GM12873 (cell line): ENCODE data around the gene ATP2A3.

Experiments
- TF ChIP-seq, protein P1 (sequence below): IDR thresholded peaks from 2 replicates; pipeline ENCODE4 v1.5.1; 2012; ENCODE audit warnings: low read depth, mild to moderate bottlenecking, moderate library complexity, low read length, control low read depth; ENCODE audit not compliant: insufficient read depth; ENCODE audit errors: missing control alignments

Gene ATP2A3

DNA sequence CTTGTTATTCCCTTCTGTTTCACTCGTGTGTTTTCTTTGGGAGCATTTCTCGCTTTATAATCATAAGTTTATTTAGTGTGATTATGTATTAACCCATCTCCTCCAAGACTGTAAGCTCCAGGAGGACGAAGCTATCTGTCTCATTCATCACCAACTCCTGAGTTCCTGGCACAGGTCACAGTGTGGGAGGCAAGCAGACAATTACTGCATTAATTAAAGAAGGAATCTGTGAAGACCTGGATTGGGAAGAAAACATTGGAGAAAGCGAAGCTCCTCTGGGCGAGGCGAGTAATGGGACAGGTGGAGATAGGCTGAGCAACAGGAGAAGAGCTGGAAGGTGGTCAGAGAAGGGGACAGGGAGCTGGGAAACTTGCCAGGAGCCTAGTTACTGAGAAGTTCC is 63.6 kb downstream of the ATP2A3 start:
- TF ChIP-seq, protein P1, sequence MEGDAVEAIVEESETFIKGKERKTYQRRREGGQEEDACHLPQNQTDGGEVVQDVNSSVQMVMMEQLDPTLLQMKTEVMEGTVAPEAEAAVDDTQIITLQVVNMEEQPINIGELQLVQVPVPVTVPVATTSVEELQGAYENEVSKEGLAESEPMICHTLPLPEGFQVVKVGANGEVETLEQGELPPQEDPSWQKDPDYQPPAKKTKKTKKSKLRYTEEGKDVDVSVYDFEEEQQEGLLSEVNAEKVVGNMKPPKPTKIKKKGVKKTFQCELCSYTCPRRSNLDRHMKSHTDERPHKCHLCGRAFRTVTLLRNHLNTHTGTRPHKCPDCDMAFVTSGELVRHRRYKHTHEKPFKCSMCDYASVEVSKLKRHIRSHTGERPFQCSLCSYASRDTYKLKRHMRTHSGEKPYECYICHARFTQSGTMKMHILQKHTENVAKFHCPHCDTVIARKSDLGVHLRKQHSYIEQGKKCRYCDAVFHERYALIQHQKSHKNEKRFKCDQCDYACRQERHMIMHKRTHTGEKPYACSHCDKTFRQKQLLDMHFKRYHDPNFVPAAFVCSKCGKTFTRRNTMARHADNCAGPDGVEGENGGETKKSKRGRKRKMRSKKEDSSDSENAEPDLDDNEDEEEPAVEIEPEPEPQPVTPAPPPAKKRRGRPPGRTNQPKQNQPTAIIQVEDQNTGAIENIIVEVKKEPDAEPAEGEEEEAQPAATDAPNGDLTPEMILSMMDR = no peak

DNA sequence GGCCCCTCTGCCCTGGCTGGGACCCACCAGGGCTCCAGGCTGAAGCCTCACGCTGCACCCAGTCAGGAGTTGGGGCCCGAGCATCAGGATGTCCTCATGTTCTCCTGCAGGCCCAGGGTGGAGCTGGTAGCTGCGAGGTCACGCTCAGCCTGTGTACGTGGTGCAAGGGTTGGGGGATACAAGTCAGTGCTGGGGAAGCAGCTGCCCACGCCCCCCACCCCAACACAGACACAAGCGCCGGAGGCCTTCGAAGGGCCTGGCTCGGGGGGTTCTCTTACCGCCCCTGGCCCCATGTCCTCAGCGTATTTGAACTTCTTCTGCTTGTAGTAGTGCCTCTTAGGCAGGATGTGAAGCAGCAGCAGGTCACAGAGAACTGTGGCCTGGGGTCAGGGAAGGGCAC is 66.5 kb downstream of the ATP2A3 start:
- TF ChIP-seq, protein P1 = no peak

DNA sequence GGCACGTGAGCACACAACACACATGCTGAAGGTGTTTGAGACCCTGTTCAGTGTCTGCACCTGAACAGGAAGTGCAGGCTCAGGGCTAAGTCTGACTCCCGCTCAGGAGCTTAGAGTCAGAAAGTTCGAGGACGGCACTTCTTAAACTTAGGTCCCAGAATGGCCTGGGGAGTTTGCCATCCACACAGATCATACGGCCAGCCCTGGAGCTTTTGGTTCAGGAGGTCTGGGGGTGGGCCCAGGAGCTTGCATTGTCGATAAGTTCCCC is 67.3 kb downstream of the ATP2A3 start:
- TF ChIP-seq, protein P1 = no peak

DNA sequence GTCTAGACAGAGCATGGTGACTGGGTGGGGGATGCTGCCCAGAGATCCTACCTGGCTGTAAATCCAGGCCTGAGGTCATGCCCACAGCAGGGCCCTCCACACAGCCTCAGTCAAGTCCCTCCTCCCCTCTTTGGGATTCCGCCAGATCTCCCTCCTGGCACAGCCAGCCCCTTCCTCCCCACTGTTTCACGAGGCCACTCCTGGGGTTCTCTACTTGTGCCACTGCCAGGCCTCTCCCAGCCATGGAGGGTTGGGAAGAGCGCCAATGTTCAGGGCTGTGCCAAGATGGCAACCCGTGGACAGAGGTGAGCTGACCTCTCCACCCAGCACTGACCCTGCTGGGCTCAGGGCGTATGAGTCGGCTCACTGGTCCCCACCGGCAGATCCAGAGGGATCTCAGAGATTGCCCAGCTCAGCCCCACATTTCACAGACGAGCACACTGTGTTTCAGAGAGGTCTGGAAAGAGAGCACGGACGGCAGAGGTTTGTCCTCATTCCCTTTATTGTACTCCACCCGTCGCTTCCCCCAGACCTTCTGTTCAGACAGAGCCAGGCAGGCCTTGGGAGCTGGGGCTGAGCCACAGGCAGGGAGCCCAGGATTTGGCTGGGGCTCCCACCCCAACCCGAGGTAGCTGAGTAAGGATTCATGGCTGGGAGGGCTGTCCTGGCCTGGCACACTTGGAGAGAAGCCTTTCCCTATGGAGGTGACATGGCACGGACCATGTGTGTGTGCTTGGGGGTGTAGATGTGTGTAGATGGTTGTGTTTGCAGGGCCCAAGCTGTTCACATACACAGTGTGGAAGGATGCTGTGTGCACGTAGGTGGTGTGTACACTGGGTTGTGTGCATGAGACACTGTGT is 67.9 kb downstream of the ATP2A3 start:
- TF ChIP-seq, protein P1 = no peak

DNA sequence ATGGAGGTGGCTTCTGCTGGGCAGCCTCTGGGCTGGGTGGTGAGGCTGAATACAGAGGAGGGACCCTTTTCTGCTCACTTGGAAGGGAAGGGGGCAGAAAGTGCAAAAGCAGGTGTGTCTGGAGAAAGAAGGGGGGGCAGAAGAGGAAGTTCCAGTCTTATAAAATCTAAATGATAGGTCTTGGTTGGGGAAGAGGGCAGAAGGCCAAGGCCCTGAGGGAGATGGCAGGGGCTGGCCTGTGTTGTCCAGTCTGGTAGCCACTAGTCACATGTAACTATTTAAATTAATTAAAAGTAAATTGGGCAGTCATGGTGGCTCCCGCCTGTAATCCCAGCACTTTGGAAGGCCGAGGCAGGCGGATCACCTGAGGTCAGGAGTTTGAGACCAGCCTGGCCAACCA is 68.9 kb downstream of the ATP2A3 start:
- TF ChIP-seq, protein P1 = no peak

DNA sequence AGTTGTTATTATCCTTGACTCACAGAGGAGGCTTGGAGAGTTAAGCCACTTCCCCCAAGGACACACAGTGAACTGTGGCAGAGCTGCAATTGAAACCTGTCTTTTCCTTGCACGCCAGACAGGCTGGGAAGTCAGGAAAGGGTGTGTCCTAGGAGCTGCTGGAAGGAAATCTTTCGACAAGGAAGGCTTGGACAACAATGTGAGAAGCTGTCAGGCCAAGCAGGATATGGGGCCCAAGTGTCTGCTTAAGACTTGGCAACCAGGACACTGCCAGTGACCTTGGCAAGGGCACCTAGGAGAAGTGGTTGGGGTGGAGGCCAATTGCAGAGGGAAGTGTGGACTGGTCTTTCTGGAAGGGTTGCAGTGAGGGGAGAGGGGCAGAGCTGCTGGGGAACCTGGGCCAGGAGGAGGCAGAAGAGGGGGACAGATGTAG is 69.3 kb downstream of the ATP2A3 start:
- TF ChIP-seq, protein P1 = no peak

DNA sequence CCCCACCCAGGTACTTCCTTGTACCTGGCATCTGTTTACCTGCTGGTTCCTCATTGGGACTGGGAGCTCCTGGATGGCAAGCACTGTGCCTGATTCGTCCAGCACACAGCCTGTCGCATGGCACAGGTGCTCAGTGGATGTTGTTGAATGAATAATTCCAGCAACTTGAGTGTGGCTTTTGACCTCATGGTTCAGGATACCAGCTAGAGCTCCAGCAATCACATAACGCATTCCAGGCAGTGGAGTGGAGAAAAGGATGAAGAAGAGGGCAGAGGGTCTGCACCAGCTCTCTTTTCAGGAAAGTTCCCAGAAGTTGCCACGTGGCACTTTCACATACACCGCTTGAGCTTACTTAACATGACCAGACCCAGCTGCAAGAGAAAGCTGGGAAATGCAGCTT is 70.0 kb downstream of the ATP2A3 start:
- TF ChIP-seq, protein P1 = no peak

DNA sequence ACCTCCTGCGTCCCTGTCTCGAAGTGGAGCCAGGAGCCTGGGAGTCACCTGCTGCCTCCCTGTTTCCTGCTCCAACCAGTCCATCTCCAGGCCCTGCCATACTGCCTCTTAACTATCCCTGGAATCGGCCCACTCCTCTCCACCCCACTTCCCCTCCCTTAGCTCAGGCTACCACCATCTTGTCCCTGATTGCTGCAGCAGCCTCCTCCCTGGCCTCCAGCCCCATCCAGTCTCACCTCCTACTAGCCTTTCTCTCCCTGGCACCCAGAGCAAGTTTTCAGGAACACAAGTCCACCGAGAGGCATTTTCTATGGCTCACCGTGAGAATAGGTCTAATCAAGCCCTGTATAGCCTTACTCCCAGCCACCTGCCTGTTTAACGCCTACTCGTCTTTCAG is 70.5 kb downstream of the ATP2A3 start:
- TF ChIP-seq, protein P1 = no peak
